GM18951 (cell line): ENCODE data around the gene HDAC4.

Source experiments
- POLR2A ChIP-seq: IDR thresholded peaks from 4 replicates; pipeline ENCODE4 v1.6.1; 2011; ENCODE audit warnings: mild to moderate bottlenecking; ENCODE audit not compliant: insufficient read length, insufficient read depth; ENCODE audit errors: extremely low read depth
- in situ Hi-C: fragments of 300-500 bp; cut with MboI; formaldehyde crosslinking; loops from one replicate; pipeline ENCODE4 v1.12.0; 2022; ENCODE audit warnings: low sequenced_read_pairs, mixed read lengths, inconsistent platforms; ENCODE audit not compliant: unreplicated experiment

The HDAC4 gene

GRCh38 chr2:239167766-239168444 is 232.9 kb downstream of the HDAC4 start:
- in situ Hi-C loops, result no loop called here
- TF ChIP-seq POLR2A, result no peak

GRCh38 chr2:239167011-239167673 is 233.7 kb downstream of the HDAC4 start:
- in situ Hi-C loops, result no loop called here
- TF ChIP-seq POLR2A, result no peak

- TF ChIP-seq POLR2A, result no peak
- in situ Hi-C loops, result no loop called here
Measured at GRCh38 chr2:239166201-239166834, 234.5 kb downstream of the HDAC4 start.

GRCh38 chr2:239165206-239165831 is 235.5 kb downstream of the HDAC4 start:
- no peak for TF ChIP-seq POLR2A
- in situ Hi-C loops, result no loop called here

- in situ Hi-C loops, result no loop called here
- TF ChIP-seq POLR2A, result no peak
Measured at GRCh38 chr2:239164335-239164871, 236.4 kb downstream of the HDAC4 start.

GRCh38 chr2:239163688-239164334 is 237.0 kb downstream of the HDAC4 start:
- in situ Hi-C loops, result no loop called here
- TF ChIP-seq POLR2A, result no peak

GRCh38 chr2:239162976-239163687 is 237.7 kb downstream of the HDAC4 start:
- in situ Hi-C loops, result no loop called here
- TF ChIP-seq POLR2A, result no peak

GRCh38 chr2:239162141-239162821 is 238.5 kb downstream of the HDAC4 start:
- in situ Hi-C loops, result no loop called here
- no peak for TF ChIP-seq POLR2A

GRCh38 chr2:239161711-239162140 is 239.1 kb downstream of the HDAC4 start:
- TF ChIP-seq POLR2A, result no peak
- in situ Hi-C loops, result no loop called here

- in situ Hi-C loops, result no loop called here
- no peak for TF ChIP-seq POLR2A
Measured at GRCh38 chr2:239160226-239161143, 240.3 kb downstream of the HDAC4 start.

GRCh38 chr2:239159476-239159911 is 241.3 kb downstream of the HDAC4 start:
- TF ChIP-seq POLR2A, result no peak
- in situ Hi-C loops, result no loop called here
